Ascending aorta (tissue), 1 donor: ENCODE data around the gene ELSPBP1. TPM values are rescaled to one million over a fixed set of nuclear protein-coding genes. Genes with fewer than 3 reads are reported as not detected.

ENCODE experiments used
- total RNA-seq: library from RNA; depleted of rRNA; stranded (reverse); fragments of >200 nt; gene quantifications from one replicate; pipeline ENCODE4 v1.1.0, GENCODE V29; 2016

ELSPBP1 gene
- total RNA-seq, 1 donor from 2014 or later: not detected

Other genes with a start within 250 kb of the ELSPBP1 start
- 385 TPM for gene NOP53, start 249.1 kb upstream of the ELSPBP1 start, total RNA-seq
- gene SELENOW, start 215.9 kb upstream of the ELSPBP1 start, total RNA-seq: 771 TPM
- not detected for gene TPRX1, start 190.1 kb upstream of the ELSPBP1 start, total RNA-seq
- not detected for gene CRX, start 172.7 kb upstream of the ELSPBP1 start, total RNA-seq
- gene TPRX2, start 135.4 kb upstream of the ELSPBP1 start, total RNA-seq: not detected
- gene SULT2A1, start 108.3 kb upstream of the ELSPBP1 start, total RNA-seq: 2.1 TPM
- not detected for gene BSPH1, start 2.5 kb upstream of the ELSPBP1 start, total RNA-seq
- not detected for gene CABP5, start 49.4 kb downstream of the ELSPBP1 start, total RNA-seq
- gene PLA2G4C, start 116.2 kb downstream of the ELSPBP1 start, total RNA-seq: 110 TPM
- 0.64 TPM for gene LIG1, start 175.7 kb downstream of the ELSPBP1 start, total RNA-seq
- gene ZSWIM9, start 176.0 kb downstream of the ELSPBP1 start, total RNA-seq: 16.0 TPM